GM18505 (cell line): ENCODE results near the gene SLC25A23.

Source experiments
- ATAC-seq: cut with Tn5 transposase; IDR thresholded peaks from one replicate; pipeline ENCODE4 v1.9.1; 2021; ENCODE audit not compliant: unreplicated experiment
- POLR2A ChIP-seq: IDR thresholded peaks from 4 replicates; pipeline ENCODE4 v1.6.1; 2011; ENCODE audit warnings: borderline replicate concordance; ENCODE audit not compliant: insufficient read depth, insufficient read length; ENCODE audit errors: extremely low read depth

Gene SLC25A23

GRCh38 chr19:6457958-6458694 lies 1.5 kb downstream of the SLC25A23 start:
- no peak for TF ChIP-seq POLR2A
- ATAC-seq = no peak

- no peak for TF ChIP-seq POLR2A
- no peak for ATAC-seq
Measured at GRCh38 chr19:6455924-6456323, 3.7 kb downstream of the SLC25A23 start.

GRCh38 chr19:6453951-6454565 lies 5.5 kb downstream of the SLC25A23 start:
- no peak for ATAC-seq
- TF ChIP-seq POLR2A = no peak

GRCh38 chr19:6452899-6453298 lies 6.7 kb downstream of the SLC25A23 start:
- no peak for TF ChIP-seq POLR2A
- ATAC-seq = no peak

- ATAC-seq = no peak
- TF ChIP-seq POLR2A = no peak
Measured at GRCh38 chr19:6452223-6452614, 7.4 kb downstream of the SLC25A23 start.

- no peak for ATAC-seq
- TF ChIP-seq POLR2A = no peak
Measured at GRCh38 chr19:6451583-6452222, 7.9 kb downstream of the SLC25A23 start.

- no peak for TF ChIP-seq POLR2A
- no peak for ATAC-seq
Measured at GRCh38 chr19:6450166-6450565, 9.4 kb downstream of the SLC25A23 start.

GRCh38 chr19:6448045-6448444 lies 11.5 kb downstream of the SLC25A23 start:
- TF ChIP-seq POLR2A = no peak
- ATAC-seq = no peak

GRCh38 chr19:6446452-6446851 lies 13.1 kb downstream of the SLC25A23 start:
- ATAC-seq = no peak
- TF ChIP-seq POLR2A = no peak

- no peak for TF ChIP-seq POLR2A
- ATAC-seq = no peak
Measured at GRCh38 chr19:6443986-6444385, 15.6 kb downstream of the SLC25A23 start.

- TF ChIP-seq POLR2A = no peak
- ATAC-seq = no peak
Measured at GRCh38 chr19:6442087-6442688, 17.4 kb downstream of the SLC25A23 start.

GRCh38 chr19:6440905-6441304 lies 18.7 kb downstream of the SLC25A23 start:
- no peak for TF ChIP-seq POLR2A
- no peak for ATAC-seq

GRCh38 chr19:6439743-6440142 lies 19.8 kb downstream of the SLC25A23 start:
- ATAC-seq = no peak
- no peak for TF ChIP-seq POLR2A
